Measurements from ENCODE around the gene GOPC.
"Not testable (repeated sequence)": the region's sequence is repeated elsewhere in the genome, so short reads cannot be mapped to it uniquely, and the experiment has no call there.

The GOPC gene

GRCh38 chr6:117602151-117602898 is at the start of gene GOPC:
Gene GOPC, minus strand, starts transcription at chr6:117602511. Its CDS starts 223 bp downstream, at chr6:117602288.
- DNase-seq: peak; percentile 93

GRCh38 chr6:117651984-117652383 is 49.7 kb upstream of the GOPC start:
- not testable (repeated sequence) for DNase-seq

GRCh38 chr6:117642976-117643375 is 40.7 kb upstream of the GOPC start:
- DNase-seq: no peak

GRCh38 chr6:117637770-117638169 is 35.5 kb upstream of the GOPC start:
- no peak for DNase-seq

- no peak for DNase-seq
These were observed 26.9 kb upstream of the GOPC start for GRCh38 chr6:117629119-117629660.

GRCh38 chr6:117627533-117627932 is 25.2 kb upstream of the GOPC start:
- no peak for DNase-seq

GRCh38 chr6:117624869-117625481 is 22.7 kb upstream of the GOPC start:
- no peak for DNase-seq

- no peak for DNase-seq
These were observed 16.9 kb upstream of the GOPC start for GRCh38 chr6:117619178-117619577.

GRCh38 chr6:117617210-117618035 is 15.1 kb upstream of the GOPC start:
- DNase-seq: no peak

- DNase-seq: peak; percentile 34
These were observed 14.3 kb upstream of the GOPC start for GRCh38 chr6:117616391-117617209.

- DNase-seq: no peak
These were observed 13.6 kb upstream of the GOPC start for GRCh38 chr6:117615750-117616390.

- no peak for DNase-seq
These were observed 11.7 kb upstream of the GOPC start for GRCh38 chr6:117613920-117614560.

- no peak for DNase-seq
These were observed 5.2 kb upstream of the GOPC start for GRCh38 chr6:117607511-117607910.

GRCh38 chr6:117605169-117605826 is 3.0 kb upstream of the GOPC start:
- peak; percentile 44 for DNase-seq

- DNase-seq: no peak
These were observed 1.5 kb upstream of the GOPC start for GRCh38 chr6:117603821-117604220.

- no peak for DNase-seq
These were observed 733 bp upstream of the GOPC start for GRCh38 chr6:117602899-117603588.

- DNase-seq: peak; percentile 12
These were observed 530 bp downstream of the GOPC start for GRCh38 chr6:117601811-117602150.

GRCh38 chr6:117600008-117600743 is 2.1 kb downstream of the GOPC start:
- DNase-seq: no peak

- DNase-seq: no peak
These were observed 4.6 kb downstream of the GOPC start for GRCh38 chr6:117597755-117598154.
